HG03175 (cell line): ENCODE results near the gene STIL.
"Not testable (repeated sequence)": the region's sequence is repeated elsewhere in the genome, so short reads cannot be mapped to it uniquely, and the experiment has no call there.

Experiments
- ATAC-seq: cut with Tn5 transposase; IDR thresholded peaks from one replicate; pipeline ENCODE4 v1.9.1; 2021; ENCODE audit warnings: mild to moderate bottlenecking, moderate library complexity; ENCODE audit not compliant: unreplicated experiment

STIL gene

DNA sequence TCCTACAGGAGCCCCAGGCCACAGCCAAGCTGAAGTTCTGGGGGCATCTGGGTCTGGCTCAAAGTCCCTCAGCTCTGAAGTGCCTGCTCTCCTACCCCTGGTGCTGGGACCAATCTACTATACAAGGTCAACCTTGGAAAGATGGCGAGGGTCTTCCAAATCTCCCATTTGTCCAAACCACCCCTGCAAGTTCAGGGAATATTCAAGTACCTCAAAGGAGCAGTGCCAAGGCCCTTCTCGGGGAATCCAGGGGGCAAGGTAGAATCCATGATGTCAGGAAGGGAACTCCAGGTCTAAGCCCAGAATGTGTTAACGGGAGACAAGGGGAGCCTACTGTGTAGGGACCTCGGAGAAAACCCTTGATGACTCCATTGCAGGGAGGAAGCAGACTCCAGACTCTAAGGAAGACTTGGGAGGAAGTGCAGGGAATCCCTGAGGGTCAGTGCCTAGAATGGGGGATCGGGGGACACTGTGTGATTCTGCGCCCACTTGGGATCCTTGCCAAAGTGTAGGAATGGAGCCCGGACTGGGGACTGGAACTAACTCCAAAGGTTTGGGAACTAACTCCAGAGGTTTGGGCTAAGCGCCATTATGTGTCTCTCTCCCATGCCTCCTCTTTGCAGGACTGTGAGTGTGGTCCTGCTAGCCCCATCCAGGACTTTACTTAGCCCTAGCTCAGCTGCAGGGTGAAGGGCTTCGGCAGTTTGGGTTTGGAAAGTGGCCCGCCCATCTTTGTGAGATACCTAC is 90.6 kb downstream of the STIL start:
- no peak for ATAC-seq

DNA sequence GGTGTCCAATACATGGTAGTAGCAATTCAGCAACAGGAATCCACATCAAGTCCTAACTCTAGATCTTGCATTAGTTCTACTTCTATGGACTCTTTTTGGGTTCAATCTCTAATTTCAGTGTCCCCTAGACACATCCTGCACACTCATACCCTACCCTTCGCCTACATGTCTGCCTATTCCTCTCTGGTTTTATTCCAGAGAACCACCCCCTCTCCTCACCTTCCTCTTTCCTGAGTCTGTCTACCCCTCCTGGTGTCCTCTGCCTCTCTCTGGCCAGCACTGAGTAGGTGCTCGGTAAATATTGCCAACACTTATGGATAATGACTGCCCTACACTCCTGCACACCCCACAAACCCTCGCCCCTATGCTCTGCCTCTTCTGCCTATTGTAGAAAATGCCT is 91.5 kb downstream of the STIL start:
- ATAC-seq, result no peak

DNA sequence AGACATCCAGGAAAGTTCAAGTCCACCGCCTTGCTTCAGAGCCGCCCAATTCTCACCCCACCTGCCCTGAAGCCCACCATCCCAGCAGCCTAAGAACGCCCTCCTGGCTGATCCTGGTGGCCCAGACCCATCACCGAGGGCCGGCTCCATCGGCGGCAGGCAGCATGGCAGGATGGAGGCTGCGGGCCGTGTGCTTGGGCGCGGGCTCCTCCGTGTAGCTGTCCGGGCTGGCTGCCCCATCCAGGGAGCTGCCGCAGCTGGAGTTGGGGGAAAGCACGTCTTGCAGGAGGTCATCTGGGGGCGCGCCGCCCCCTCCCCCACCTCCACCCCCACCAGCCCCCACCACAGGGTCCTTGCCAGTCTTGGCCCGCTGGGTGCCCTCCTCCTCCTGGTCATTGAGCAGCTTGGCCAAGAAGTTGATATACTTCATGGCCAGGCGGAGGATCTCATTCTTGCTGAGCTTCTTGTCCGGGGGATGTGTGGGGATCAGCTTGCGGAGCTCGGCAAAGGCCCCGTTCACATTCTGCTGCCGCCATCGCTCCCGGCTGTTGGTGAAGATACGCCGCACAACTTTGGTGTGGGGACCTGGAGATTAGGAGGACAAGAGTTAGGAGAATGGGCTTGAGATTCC is 94.2 kb downstream of the STIL start:
- no peak for ATAC-seq

- ATAC-seq, result no peak
Observed at GRCh38 chr1:47219001-47219400, 94.9 kb downstream of the STIL start.

DNA sequence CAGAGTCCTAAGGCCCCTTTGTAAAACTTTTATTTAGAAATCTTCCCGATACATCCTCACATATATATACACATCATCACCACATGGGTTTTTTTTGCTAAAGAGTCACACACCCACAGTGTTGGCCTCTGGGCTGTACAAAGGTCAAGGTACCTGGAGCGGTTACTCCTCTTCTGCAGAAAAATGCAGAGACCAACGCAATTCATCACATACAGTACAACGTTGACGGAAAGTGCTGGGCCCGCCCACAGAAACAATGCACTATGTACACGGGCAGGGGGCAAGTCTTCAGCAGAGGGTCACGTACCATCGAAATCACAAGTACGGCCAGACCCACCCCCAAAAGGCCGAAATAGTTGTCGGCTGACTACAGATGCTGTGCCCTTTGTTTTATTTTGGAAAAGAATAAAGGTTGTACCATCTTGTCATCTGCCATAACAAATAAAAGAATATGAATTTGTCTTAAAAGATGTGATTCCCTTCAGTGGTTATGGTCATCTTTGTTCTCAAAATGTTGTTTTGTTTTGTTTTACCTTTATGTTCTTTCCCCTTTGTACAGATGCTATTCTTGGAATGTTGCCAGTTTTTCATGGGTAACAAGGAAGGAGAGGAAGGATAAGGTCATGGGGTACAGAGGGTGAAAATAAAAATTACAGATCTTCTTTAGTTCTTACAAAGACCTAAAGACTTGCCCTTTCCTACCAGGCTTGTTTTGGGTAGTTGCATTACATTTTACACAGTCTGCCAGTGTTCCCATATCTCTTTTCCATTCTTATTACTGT is 97.5 kb downstream of the STIL start:
- no peak for ATAC-seq

DNA sequence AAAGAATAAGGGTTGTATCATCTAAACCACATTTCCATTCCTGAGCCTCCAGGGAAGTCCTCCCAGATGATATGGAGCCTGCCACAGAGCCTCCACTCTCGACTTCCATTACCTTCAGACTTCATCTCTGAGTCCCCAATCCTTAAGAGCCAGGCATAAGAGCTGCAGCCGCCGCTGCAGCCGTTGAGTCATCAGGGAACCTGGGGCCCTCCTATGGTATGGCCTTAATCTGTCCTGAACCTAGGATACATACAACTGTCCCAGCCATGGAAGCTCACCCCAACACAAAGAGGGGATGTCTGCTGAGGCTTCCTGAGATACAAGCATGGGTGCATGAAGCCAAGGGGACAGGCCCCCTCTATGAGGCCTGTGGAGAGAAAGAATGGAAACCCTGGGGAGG is 98.2 kb downstream of the STIL start:
- ATAC-seq, result no peak

- no peak for ATAC-seq
Observed at GRCh38 chr1:47214549-47214948, 99.4 kb downstream of the STIL start.

GRCh38 chr1:47213230-47213963 is 100.5 kb downstream of the STIL start:
- no peak for ATAC-seq

GRCh38 chr1:47212636-47213229 is 101.2 kb downstream of the STIL start:
- ATAC-seq, result no peak

DNA sequence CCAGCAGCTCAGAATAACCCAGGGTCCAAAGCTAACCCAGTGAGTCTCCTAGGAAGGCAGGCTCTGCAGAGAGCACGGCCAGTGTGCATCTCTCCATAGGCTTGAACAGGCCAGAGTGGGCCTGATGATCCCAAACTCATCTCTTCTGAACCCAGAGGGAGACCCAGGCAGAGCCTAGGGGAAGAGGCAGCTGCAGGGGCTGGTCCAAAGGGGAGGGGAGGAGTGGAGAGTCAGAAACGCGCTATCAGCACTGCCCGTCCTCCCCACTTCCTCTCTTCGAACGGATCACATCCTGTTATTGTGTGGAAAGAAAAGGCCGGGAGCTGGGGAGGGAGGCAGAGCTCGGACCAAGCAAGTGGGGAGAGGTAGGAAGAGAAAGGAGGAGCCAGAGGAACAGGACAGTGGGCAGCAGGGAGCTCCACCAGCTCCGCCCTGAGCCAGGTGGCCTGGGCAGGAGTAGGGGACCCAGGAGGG is 102.1 kb downstream of the STIL start:
- no peak for ATAC-seq

DNA sequence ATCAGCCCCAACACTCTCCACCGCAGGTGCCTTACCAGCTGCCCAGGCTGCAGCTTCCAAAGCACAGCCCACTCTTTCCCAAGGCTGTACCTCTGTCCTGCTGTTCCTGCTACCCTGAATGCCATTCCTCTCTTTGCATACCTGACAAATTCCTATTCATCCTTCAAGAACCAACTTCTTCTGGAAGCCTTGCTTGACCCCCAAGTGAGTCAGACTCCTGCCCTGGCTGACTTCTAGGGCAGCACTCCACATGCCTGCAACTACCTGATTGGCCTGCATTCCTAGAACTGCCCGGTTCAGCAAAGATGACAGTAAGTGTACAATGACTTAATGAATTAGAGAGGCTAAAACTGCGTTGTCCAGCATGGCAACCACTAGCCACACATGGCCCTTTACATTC is 103.3 kb downstream of the STIL start:
- no peak for ATAC-seq

- ATAC-seq, result no peak
Observed at GRCh38 chr1:47209725-47210325, 104.1 kb downstream of the STIL start.

GRCh38 chr1:47209091-47209490 is 104.9 kb downstream of the STIL start:
- ATAC-seq, result no peak

- no peak for ATAC-seq
Observed at GRCh38 chr1:47208374-47208850, 105.5 kb downstream of the STIL start.

- no peak for ATAC-seq
Observed at GRCh38 chr1:47207803-47208373, 106.1 kb downstream of the STIL start.

- ATAC-seq, result no peak
Observed at GRCh38 chr1:47205918-47206317, 108.0 kb downstream of the STIL start.

GRCh38 chr1:47203504-47203903 is 110.4 kb downstream of the STIL start:
- not testable (repeated sequence) for ATAC-seq

GRCh38 chr1:47201179-47201578 is 112.8 kb downstream of the STIL start:
- no peak for ATAC-seq
